Adipocyte (in vitro differentiated cells): ENCODE results near the gene UNC13B.

Experiments
- DNase-seq: peaks from one replicate; pipeline ENCODE4 v3.0.0-alpha.2; 2015; ENCODE audit warnings: low read depth
- H3K27me3 ChIP-seq: replicated peaks from 2 replicates; pipeline ENCODE4 v1.7.0; 2013; ENCODE audit warnings: mild to moderate bottlenecking, low read length, moderate library complexity; ENCODE audit not compliant: control insufficient read depth, insufficient read depth
- H3K36me3 ChIP-seq: 2 replicates; pipeline ENCODE4 v1.7.0; 2013; ENCODE audit warnings: low read length, mild to moderate bottlenecking, moderate library complexity; ENCODE audit not compliant: control insufficient read depth, insufficient read depth, severe bottlenecking
- H3K4me1 ChIP-seq: 2 replicates; pipeline ENCODE4 v1.7.0; 2013; ENCODE audit warnings: mild to moderate bottlenecking, low read length, moderate library complexity; ENCODE audit not compliant: control insufficient read depth, insufficient read depth
- H3K4me3 ChIP-seq: 2 replicates; pipeline ENCODE4 v1.7.0; 2013; ENCODE audit warnings: mild to moderate bottlenecking, low read length, moderate library complexity
- H3K9ac ChIP-seq: 2 replicates; pipeline ENCODE4 v1.7.0; 2013; ENCODE audit warnings: mild to moderate bottlenecking, low read length, moderate library complexity
- H3K9me3 ChIP-seq: 2 replicates; pipeline ENCODE4 v1.7.0; 2013; ENCODE audit warnings: mild to moderate bottlenecking, low read length, moderate library complexity; ENCODE audit not compliant: control insufficient read depth

UNC13B gene

GRCh38 chr9:35306283-35306682 is 144.5 kb downstream of the UNC13B start:
- Histone ChIP-seq H3K9ac (no peak overlapping the region), H3K36me3 (peaks cover 4% of the 10 kb centered on the region), H3K4me1 (peaks cover 12% of the 10 kb centered on the region), H3K9me3 (no peaks in the 10 kb centered on the region), H3K27me3 (no peaks in the 10 kb centered on the region), H3K4me3 (no peak overlapping the region)
- DNase-seq = peak; percentile 23

DNA sequence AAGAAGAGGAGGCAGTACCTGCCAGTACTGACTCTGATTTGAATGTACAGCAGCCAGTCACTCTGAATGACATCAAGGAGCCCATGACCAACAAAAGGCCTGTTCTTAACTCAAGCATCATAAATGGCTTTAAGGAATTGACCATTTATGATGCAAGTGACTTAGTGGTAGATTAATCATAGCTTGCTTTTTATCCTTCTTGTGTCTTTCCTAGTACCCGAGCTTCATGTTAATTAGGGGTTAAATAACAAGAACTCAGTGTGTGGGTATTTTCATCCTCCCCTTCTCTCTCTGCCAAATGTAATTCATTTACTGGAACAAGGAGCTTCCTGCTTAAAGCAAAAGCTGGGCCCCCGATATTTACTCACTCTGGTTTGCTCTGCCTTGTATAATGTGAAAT is 146.5 kb downstream of the UNC13B start:
- Histone ChIP-seq H3K27me3 (no peaks in the 10 kb centered on the region), H3K36me3 (peaks cover 4% of the 10 kb centered on the region), H3K9ac (no peak overlapping the region), H3K4me1 (peaks cover 28% of the 10 kb centered on the region), H3K4me3 (no peak overlapping the region), H3K9me3 (no peaks in the 10 kb centered on the region)
- no peak for DNase-seq

DNA sequence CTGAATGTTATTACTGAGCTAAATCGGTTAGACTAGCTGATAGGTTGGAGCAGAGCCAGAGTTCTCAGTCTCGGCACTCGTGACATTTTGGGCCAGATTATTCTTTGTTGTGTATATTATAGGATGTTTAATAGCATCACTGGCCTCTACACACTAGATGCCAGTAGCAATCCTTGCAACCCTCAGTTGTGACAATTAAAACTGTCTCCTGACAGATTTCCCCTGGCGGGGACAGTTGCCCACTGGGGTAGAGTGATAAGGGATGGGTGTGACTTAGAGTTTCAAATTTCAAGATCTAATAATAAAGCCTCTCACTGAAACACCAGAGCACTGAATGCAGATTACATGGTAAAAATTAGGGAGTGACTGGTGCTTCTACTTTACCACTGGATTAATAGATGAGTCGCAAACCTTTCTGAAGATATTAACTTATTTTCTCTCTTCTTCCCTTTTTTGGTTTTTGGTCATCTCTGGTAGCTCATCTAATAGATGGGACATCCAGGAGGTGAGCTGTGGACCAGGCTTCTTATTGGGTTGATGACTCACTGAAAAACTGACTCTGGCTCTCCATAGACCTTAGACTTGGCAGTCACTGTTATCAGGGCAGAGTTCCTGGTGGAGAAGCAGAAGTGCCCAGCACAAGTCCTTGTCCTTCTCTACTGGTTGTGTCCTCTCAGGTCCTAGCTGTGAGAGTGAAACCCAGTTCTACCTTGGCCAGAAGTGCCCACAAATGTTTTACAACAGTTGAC is 150.3 kb downstream of the UNC13B start:
- DNase-seq = no peak
- no peak overlapping the region for H3K4me3 ChIP-seq
- H3K9me3 ChIP-seq = no peaks in the 10 kb centered on the region
- no peaks in the 10 kb centered on the region for H3K27me3 ChIP-seq
- H3K4me1 ChIP-seq = peaks cover 32% of the 10 kb centered on the region
- H3K36me3 ChIP-seq = peaks cover 4% of the 10 kb centered on the region
- no peak overlapping the region for H3K9ac ChIP-seq

DNA sequence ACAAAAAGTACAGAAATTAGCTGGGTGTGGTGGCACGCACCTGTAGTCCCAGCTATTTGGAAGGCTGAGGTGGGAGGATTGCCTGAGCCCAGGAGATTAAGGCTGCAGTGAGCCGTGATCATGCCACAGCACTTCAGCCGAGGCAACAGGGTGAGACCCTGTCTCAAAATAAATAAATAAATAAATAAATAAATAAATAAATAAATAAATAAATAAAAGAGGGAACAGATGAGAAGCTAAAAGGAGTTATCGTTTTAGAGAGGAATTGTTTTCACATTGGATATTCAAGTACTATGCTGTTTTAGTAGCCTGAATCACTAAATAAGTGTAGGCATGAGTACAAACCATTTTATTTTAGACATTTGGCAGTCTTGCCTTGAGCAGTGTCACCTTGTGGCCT is 151.7 kb downstream of the UNC13B start:
- Histone ChIP-seq H3K36me3 (peaks cover 4% of the 10 kb centered on the region), H3K9me3 (no peaks in the 10 kb centered on the region), H3K4me1 (peaks cover 32% of the 10 kb centered on the region), H3K27me3 (no peaks in the 10 kb centered on the region), H3K4me3 (no peak overlapping the region), H3K9ac (no peak overlapping the region)
- DNase-seq = no peak

GRCh38 chr9:35313916-35314315 is 152.1 kb downstream of the UNC13B start:
- Histone ChIP-seq H3K9me3 (no peaks in the 10 kb centered on the region), H3K4me3 (no peak overlapping the region), H3K36me3 (peaks cover 4% of the 10 kb centered on the region), H3K27me3 (no peaks in the 10 kb centered on the region), H3K9ac (no peak overlapping the region), H3K4me1 (peaks cover 32% of the 10 kb centered on the region)
- no peak for DNase-seq

DNA sequence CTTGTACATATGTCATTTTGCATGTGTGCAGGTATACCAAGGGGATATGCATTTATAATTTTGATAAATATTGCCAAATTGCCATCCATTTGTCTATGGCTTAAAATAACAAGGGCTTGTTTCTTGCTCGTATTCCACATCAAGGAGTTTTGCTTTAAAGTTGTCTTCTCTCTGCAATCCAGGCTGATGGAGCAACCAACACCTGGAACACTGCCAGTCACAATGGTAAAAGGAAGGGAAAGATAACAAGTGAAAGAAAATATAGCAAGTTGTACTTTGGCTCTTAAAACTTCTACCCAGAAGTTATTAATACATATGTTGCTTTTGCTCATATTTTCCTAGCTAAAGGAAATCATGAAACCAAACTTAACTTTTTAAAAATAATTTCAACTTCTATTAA is 156.9 kb downstream of the UNC13B start:
- Histone ChIP-seq H3K9ac (no peak overlapping the region), H3K4me3 (no peak overlapping the region), H3K27me3 (no peaks in the 10 kb centered on the region), H3K9me3 (no peaks in the 10 kb centered on the region), H3K36me3 (no peaks in the 10 kb centered on the region), H3K4me1 (peaks cover 6% of the 10 kb centered on the region)
- no peak for DNase-seq

- Histone ChIP-seq H3K36me3 (no peaks in the 10 kb centered on the region), H3K9me3 (no peaks in the 10 kb centered on the region)
- no peak for DNase-seq
Measured at GRCh38 chr9:35322075-35322885, 160.5 kb downstream of the UNC13B start.

DNA sequence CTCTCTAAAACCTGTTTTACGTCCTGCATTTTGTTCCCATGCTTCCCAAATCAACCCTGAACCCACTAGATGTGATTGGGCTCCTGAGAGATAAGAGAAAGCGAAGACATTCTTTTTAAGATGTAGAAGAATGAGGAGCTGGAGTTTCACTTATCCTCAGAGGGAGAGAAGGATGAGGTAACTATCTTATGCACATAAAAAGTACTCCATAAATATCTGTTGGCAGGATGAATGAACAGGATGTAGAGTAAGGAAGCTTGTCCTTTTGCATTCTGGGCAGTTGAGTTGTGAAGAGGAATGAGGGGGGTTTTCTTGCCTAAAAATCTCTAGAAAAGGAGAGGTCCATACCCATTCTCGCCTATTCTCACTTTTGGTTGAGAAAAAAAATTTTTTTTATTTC is 163.2 kb downstream of the UNC13B start:
- no peak for DNase-seq
- no peak overlapping the region for H3K9ac ChIP-seq
- H3K9me3 ChIP-seq = no peaks in the 10 kb centered on the region
- H3K27me3 ChIP-seq = no peaks in the 10 kb centered on the region
- no peak overlapping the region for H3K4me3 ChIP-seq
- no peaks in the 10 kb centered on the region for H3K36me3 ChIP-seq
- peaks cover 15% of the 10 kb centered on the region for H3K4me1 ChIP-seq

More at GRCh38 chr9:35322075-35322885, 160.5 kb downstream of the UNC13B start:
- no peak overlapping the region for H3K9ac ChIP-seq
- no peaks in the 10 kb centered on the region for H3K27me3 ChIP-seq
- H3K4me3 ChIP-seq = no peak overlapping the region
- peaks cover 10% of the 10 kb centered on the region for H3K4me1 ChIP-seq

- Histone ChIP-seq H3K27me3 (no peaks in the 10 kb centered on the region), H3K4me1 (peaks cover 17% of the 10 kb centered on the region), H3K4me3 (no peak overlapping the region), H3K9ac (no peak overlapping the region), H3K36me3 (no peaks in the 10 kb centered on the region), H3K9me3 (no peaks in the 10 kb centered on the region)
- peak; percentile 65 for DNase-seq
Measured at GRCh38 chr9:35333551-35333950, 171.7 kb downstream of the UNC13B start.

DNA sequence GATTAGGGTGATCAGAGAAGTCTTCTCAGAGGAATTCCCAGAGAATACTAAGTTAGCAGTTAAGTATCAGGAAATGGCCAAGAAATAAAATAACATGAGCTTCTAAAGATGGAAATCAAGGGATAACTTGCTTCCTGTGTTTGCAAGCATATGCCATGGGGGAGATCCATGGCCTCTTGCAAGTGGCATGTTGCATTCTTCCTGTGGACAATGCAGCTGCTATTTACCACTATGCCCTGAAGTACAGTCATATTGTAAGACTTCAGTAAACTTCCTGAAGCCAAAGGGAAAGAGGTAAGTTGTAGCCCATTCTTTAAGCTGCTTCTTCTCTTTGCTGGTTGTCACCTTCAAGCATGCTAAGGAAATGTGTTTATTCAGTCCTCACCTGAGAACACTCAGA is 173.4 kb downstream of the UNC13B start:
- Histone ChIP-seq H3K9ac (no peak overlapping the region), H3K36me3 (no peaks in the 10 kb centered on the region), H3K9me3 (no peaks in the 10 kb centered on the region), H3K4me1 (peaks cover 18% of the 10 kb centered on the region), H3K27me3 (no peaks in the 10 kb centered on the region), H3K4me3 (no peak overlapping the region)
- DNase-seq = peak; percentile 21

- no peaks in the 10 kb centered on the region for H3K27me3 ChIP-seq
- no peak overlapping the region for H3K4me3 ChIP-seq
- H3K9ac ChIP-seq = no peak overlapping the region
- H3K9me3 ChIP-seq = no peaks in the 10 kb centered on the region
- H3K4me1 ChIP-seq = peaks cover 42% of the 10 kb centered on the region
- no peak for DNase-seq
- no peaks in the 10 kb centered on the region for H3K36me3 ChIP-seq
Measured at GRCh38 chr9:35338086-35338485, 176.3 kb downstream of the UNC13B start.
